AG10803 (cell line): ENCODE data around the gene RIMBP2.
"Not testable (repeated sequence)": the region's sequence is repeated elsewhere in the genome, so short reads cannot be mapped to it uniquely, and the experiment has no call there.

Experiments
- DNase-seq: peaks from one replicate; pipeline ENCODE4 v3.0.0; 2010; ENCODE audit warnings: low read depth
- H3K4me3 ChIP-seq: 2 replicates; pipeline ENCODE4 v1.5.1; 2011; ENCODE audit warnings: mild to moderate bottlenecking, low read length, control low read depth
- TF ChIP-seq, protein P1 (sequence below): conservative IDR thresholded peaks from 2 replicates; pipeline ENCODE4 v1.5.1; 2011; ENCODE audit warnings: mild to moderate bottlenecking, low read length, control low read depth, inconsistent platforms

Gene RIMBP2

DNA sequence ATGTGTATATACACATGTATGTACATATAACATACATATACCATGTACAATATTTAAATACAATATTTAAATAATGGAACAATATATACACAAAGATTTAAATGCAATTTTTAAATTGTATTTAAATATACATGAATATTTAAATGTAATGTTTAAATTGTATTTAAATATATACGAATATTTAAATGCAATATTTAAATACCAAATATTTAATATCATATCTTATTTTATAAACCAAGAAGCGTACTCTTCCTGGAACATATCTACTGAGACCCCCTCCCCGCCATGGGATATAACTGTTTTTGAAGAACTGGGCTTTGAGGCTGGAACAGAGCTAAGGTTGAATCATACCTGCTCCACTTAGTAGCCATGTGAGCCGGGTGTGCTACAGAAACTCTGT, 29.8 kb upstream of the RIMBP2 start:
- TF ChIP-seq, protein P1, sequence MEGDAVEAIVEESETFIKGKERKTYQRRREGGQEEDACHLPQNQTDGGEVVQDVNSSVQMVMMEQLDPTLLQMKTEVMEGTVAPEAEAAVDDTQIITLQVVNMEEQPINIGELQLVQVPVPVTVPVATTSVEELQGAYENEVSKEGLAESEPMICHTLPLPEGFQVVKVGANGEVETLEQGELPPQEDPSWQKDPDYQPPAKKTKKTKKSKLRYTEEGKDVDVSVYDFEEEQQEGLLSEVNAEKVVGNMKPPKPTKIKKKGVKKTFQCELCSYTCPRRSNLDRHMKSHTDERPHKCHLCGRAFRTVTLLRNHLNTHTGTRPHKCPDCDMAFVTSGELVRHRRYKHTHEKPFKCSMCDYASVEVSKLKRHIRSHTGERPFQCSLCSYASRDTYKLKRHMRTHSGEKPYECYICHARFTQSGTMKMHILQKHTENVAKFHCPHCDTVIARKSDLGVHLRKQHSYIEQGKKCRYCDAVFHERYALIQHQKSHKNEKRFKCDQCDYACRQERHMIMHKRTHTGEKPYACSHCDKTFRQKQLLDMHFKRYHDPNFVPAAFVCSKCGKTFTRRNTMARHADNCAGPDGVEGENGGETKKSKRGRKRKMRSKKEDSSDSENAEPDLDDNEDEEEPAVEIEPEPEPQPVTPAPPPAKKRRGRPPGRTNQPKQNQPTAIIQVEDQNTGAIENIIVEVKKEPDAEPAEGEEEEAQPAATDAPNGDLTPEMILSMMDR, result no peak
- no peak overlapping the region for H3K4me3 ChIP-seq
- no peak for DNase-seq

DNA sequence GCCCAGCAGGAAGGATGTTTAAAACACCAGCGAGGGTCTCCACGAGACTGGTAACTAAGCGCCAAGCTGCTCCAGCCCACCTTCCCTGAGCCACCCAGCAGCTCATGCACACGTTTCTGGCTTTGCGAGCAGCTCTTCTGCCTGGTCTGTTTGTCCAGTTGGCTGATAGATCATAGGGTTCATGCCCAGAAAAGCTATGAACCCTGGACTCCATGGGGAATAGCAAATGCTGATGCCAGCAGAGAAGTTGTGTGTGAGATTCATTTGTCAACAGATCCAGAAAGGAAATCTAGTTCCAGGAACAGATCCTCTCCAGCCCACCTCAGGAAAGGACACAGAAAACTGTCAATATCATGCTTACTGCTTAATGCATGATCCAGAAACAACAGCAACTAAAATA, 28.2 kb upstream of the RIMBP2 start:
- no peak for DNase-seq
- TF ChIP-seq, protein P1, result no peak
- no peak overlapping the region for H3K4me3 ChIP-seq

DNA sequence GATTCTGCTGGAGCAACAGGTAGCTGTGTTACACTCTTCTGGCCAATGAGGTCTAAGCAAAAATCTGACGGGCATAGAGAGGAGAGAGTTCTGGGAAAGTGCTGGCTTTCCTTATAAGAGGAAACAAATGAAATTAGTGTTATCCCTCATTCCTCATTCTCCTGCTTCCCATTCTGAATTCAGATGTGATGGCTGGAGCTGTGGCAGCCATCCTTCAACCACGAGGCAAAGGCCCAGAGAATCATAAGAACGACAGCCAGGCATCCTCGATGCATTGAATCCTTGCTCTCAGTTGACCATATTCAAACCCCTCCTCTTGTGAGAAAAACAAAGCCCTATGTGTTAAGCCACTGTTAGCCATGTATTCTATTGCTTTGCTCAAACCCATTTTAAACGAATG, 27.5 kb upstream of the RIMBP2 start:
- no peak overlapping the region for H3K4me3 ChIP-seq
- no peak for DNase-seq
- TF ChIP-seq, protein P1, result no peak

DNA sequence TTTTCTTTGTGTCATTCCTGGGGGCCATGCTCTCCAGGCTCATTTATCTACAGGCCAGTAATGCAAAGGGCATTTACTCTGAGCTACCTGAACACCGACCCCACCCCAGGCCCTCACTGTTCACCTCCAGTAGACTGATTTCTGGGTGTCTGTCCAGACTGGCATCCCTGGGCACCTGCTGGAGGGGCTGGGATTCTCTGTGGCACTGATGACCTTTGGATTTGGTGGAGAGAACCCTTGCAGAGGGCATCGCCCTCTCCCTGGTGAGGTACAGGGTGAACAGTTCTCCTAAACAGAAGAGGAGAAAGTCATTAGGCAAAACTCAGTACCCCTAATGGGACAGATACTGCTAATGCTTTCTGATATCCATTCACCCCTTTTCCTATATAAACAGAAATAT, 27.1 kb upstream of the RIMBP2 start:
- DNase-seq, result no peak
- TF ChIP-seq, protein P1, result no peak
- no peak overlapping the region for H3K4me3 ChIP-seq

DNA sequence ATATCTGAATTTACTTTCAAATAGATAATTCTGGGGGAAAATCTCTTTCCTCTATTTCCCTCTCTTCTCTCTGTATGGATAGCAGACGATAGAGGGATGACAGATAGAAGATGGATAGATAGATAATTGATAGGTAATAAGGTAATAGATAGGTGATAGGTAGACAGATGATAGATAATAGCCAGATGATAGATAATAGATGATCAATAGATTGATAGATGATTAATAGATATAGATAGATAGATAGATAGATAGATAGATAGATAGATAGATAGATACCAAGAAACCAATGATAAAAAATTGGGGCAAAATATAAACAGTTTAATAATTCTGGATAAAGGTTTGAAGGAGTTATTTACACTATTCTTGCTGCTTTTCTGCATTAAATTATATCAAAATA, 26.6 kb upstream of the RIMBP2 start:
- no peak overlapping the region for H3K4me3 ChIP-seq
- TF ChIP-seq, protein P1, result no peak
- DNase-seq, result no peak

DNA sequence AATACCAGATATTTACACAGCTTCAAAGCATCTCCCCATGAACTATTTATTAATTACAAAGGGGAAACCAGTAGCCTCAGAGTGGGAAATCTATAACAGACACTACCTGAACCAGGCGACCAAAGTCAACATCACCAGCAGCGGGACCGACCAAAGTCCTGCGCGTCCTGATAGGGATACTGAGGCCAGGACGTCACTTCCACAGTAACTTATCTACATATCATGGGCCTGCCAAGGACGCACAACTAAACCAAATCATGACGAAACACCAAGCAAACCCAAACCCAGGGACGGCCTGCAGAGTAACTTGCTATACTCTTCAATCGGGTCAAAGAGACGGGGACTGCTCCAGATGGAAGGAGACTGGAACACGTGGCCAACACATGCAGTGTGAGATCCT, 26.0 kb upstream of the RIMBP2 start:
- TF ChIP-seq, protein P1, result no peak
- DNase-seq, result no peak
- H3K4me3 ChIP-seq, result no peak overlapping the region

DNA sequence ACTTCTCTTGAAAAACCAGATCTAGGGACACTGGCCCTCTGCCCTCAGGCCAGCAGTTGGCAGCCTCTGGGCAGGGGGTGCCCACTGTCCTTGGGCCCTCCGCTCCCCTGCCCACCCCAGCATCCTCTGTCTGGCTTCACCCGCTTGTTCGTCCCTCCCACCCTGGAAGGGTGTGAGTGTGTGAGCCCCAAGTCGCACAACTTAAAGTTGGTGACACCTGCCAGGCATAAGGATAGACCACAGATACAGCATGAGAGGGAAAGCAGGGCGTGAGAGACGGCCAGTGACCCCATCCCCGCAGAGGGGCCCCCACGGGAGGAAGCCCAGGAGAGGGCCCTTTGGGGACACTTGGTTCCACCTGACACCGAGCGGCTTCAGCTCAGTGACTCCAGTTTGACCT, 23.5 kb upstream of the RIMBP2 start:
- no peak overlapping the region for H3K4me3 ChIP-seq
- TF ChIP-seq, protein P1, result no peak
- no peak for DNase-seq

DNA sequence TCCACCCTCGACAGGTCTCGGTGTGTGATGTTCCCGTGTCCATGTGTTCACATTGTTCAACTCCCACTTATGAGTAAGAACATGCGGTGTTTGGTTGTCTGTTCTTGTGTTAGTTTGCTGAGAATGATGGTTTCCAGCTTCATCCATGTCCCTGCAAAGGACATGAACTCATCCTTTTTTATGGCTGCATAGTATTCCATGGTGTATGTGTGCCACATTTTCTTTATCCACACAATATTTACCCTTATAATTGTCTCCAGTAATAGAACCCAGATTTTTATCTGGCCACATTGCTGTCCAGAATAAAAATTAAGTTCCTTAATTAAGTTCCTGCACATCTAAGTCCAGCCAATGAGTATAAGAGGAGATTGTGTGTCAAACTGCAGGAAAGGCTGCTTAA, 22.3 kb upstream of the RIMBP2 start:
- H3K4me3 ChIP-seq, DNase-seq: not testable (repeated sequence)
